GM12801 (cell line): ENCODE data around the gene DNASE1.

Experiments used
- CTCF ChIP-seq: IDR thresholded peaks from one replicate; pipeline ENCODE4 v1.5.1; 2011; ENCODE audit warnings: control low read depth; ENCODE audit not compliant: insufficient read length; ENCODE audit errors: extremely low read depth

The DNASE1 gene

GRCh38 chr16:3687021-3687420 is 32.5 kb downstream of the DNASE1 start:
- no peak for TF ChIP-seq CTCF

- TF ChIP-seq CTCF: no peak
Observed at GRCh38 chr16:3687792-3688191, 33.3 kb downstream of the DNASE1 start.

- TF ChIP-seq CTCF: no peak
Observed at GRCh38 chr16:3689731-3690130, 35.2 kb downstream of the DNASE1 start.

DNA sequence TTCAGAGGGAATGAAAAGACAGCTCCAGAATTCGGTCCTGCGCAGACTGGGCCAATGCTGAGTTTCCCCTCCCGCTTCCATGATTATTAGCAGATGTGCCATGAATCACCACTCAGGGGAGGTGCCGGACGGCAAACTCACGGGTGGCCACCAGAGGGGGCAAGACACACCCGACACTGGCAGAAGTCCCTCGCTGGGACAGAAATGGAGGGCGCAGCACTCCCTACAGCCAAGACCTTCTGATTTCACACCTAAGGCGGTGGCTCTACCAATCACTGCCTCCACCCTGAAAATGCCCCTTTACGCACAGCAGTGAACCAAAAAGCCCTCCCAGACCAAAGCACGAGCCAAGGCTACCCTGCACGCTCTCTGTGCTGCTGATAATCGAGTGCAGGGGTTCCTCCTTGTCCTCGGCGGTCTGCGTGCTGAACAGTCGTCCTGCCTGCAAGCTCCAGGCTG is 36.0 kb downstream of the DNASE1 start:
- no peak for TF ChIP-seq CTCF

GRCh38 chr16:3690980-3691720 is 36.7 kb downstream of the DNASE1 start:
- TF ChIP-seq CTCF: no peak

- no peak for TF ChIP-seq CTCF
Observed at GRCh38 chr16:3691761-3692160, 37.3 kb downstream of the DNASE1 start.

DNA sequence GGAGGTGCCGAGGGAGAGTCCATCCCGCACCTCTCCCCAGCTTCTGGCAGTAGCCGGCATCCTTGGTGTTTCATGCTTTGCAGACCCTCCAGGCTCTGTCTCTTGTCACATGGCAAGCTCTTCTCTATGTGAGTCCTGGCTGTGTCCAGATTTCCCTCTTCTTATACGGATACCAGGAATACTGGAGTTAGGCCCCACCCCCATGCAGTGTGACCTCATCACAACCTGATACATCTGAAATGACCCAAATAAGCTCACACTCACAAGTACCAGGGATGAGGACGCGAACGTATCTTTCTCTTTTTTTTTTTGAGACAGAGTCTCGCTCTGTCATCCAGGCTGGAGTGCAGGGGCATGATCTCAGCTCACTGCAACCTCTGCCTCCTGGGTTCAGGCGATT is 39.6 kb downstream of the DNASE1 start:
- TF ChIP-seq CTCF: no peak
